Caco-2 (cell line): ENCODE results near the gene TRMT2A. TPM values are rescaled to one million over a fixed set of nuclear protein-coding genes. Genes with fewer than 3 reads are reported as not detected.

Source experiments
- BruUV-seq: library from RNA; stranded (reverse); fragments of 400-500 nt; replicated peaks from 2 replicates; lab custom pipeline; 2021; lab: Mats Ljungman, UMichigan
- CTCF ChIA-PET: fragments of 300-600 bp; sonication (Branson Sonifier 250); formaldehyde crosslinking; loops from one replicate; lab custom pipeline; 2022; ENCODE audit warnings: antibody characterized with exemption; lab: Charles Lee
- POLR2A ChIA-PET: fragments of 300-600 bp; sonication (Branson Sonifier 250); formaldehyde crosslinking; loops from one replicate; lab custom pipeline; 2022; ENCODE audit warnings: antibody characterized with exemption; lab: Charles Lee
- DNase-seq, 2 experiments: peaks; one replicate each; pipeline versions ENCODE4 v3.0.0 to v3.0.0-alpha.2; 2020 to 2022
- H3K27me3 ChIP-seq: replicated peaks from 2 replicates; pipeline ENCODE4 v1.6.0; 2011; ENCODE audit warnings: low read length; ENCODE audit not compliant: control insufficient read depth, insufficient read depth
- H3K36me3 ChIP-seq: 2 replicates; pipeline ENCODE4 v1.5.1; 2011; ENCODE audit warnings: low read length; ENCODE audit not compliant: control insufficient read depth, insufficient read depth
- H3K4me1 ChIP-seq: fragments of 250-450 bp; sonication (Bioruptor Pico); 2 replicates; pipeline ENCODE4 v1.5.1; 2020; ENCODE audit warnings: mild to moderate bottlenecking
- H3K4me3 ChIP-seq: 2 replicates; pipeline ENCODE4 v1.5.1; 2011; ENCODE audit warnings: low read depth, mild to moderate bottlenecking, control low read depth, low read length
- H3K9me3 ChIP-seq: fragments of 250-450 bp; sonication (Bioruptor Pico); 2 replicates; pipeline ENCODE4 v1.5.1; 2020; ENCODE audit warnings: mild to moderate bottlenecking, moderate library complexity
- H3K27ac Mint-ChIP-seq: one replicate; pipeline ENCODE4 v1.8.0; 2022; ENCODE audit warnings: mixed read lengths; ENCODE audit not compliant: unreplicated experiment
- H3K27me3 Mint-ChIP-seq: one replicate; pipeline ENCODE4 v1.8.0; 2022; ENCODE audit warnings: mixed read lengths; ENCODE audit not compliant: insufficient read depth, unreplicated experiment
- H3K36me3 Mint-ChIP-seq: one replicate; pipeline ENCODE4 v1.8.0; 2022; ENCODE audit warnings: mild to moderate bottlenecking, mixed read lengths; ENCODE audit not compliant: insufficient read depth, unreplicated experiment
- H3K4me1 Mint-ChIP-seq: one replicate; pipeline ENCODE4 v1.8.0; 2022; ENCODE audit warnings: low read depth, mixed read lengths; ENCODE audit not compliant: unreplicated experiment
- H3K4me3 Mint-ChIP-seq: one replicate; pipeline ENCODE4 v1.8.0; 2022; ENCODE audit warnings: mild to moderate bottlenecking, moderate library complexity, mixed read lengths; ENCODE audit not compliant: unreplicated experiment
- H3K9me3 Mint-ChIP-seq: one replicate; pipeline ENCODE4 v1.8.0; 2022; ENCODE audit warnings: mixed read lengths; ENCODE audit not compliant: unreplicated experiment
- CTCF ChIP-seq, 2 experiments: fragments of 200-600 bp in 1 of 2; IDR thresholded peaks; 1 replicate in 1 of 2; 2 replicates in 1 of 2; pipeline versions ENCODE4 v1.5.1 to v1.8.0; 2011 to 2022; ENCODE audit warnings: antibody characterized with exemption in 1 of 2, control low read depth in 1 of 2, inconsistent platforms in 1 of 2, low read depth in 1 of 2, low read length in 1 of 2, mild to moderate bottlenecking in 1 of 2, moderate library complexity in 1 of 2; ENCODE audit not compliant: insufficient read depth in 1 of 2, severe bottlenecking in 1 of 2, unreplicated experiment in 1 of 2
- intact Hi-C: fragments of 100-400 bp; cut with micrococcal nuclease; formaldehyde crosslinking; loops from one replicate; pipeline ENCODE4 v1.10.0; 2022; ENCODE audit not compliant: unreplicated experiment
- total RNA-seq: library from RNA; stranded (reverse); gene quantifications from 2 replicates; pipeline ENCODE4 v1.2.3, GENCODE V29; 2022

TRMT2A gene
- total RNA-seq, 1 experiment from 2014 or later = 41.1 TPM

- peaks cover 31% of the 10 kb centered on the region for H3K36me3 Mint-ChIP-seq
- POLR2A ChIA-PET = interaction anchor here (0.9 to 1.0 kb wide), 3 partner anchors 11 to 59 kb away, joined by 4 to 5 read pairs (median 5); partner anchors contain the start of gene TANGO2
- no peaks in the 10 kb centered on the region for H3K27me3 Mint-ChIP-seq
- no peaks in the 10 kb centered on the region for H3K9me3 Mint-ChIP-seq
- H3K9me3 ChIP-seq = no peaks in the 10 kb centered on the region
- peak within 1 kb of the TSS; percentile 92 for H3K27ac Mint-ChIP-seq
- no peaks in the 10 kb centered on the region for H3K27me3 ChIP-seq
- intact Hi-C loops = loop anchor here (1.0 to 5.0 kb wide), 3 partner anchors 37 to 117 kb away; partner anchors contain the start of genes ARVCF and TRMT2A
- H3K4me1 Mint-ChIP-seq = peaks cover 22% of the 10 kb centered on the region
- peak; percentile 94 to 97 for DNase-seq
- no TSS peak for BruUV-seq
- CTCF ChIA-PET = interaction anchor here (0.6 kb wide), 1 partner anchor 113 kb away, joined by 6 read pairs; no protein-coding TSS in a partner anchor
- H3K36me3 ChIP-seq = no peaks in the 10 kb centered on the region
- peak within 1 kb of the TSS; percentile 62 for H3K4me3 ChIP-seq
- H3K4me3 Mint-ChIP-seq = peak within 1 kb of the TSS; percentile 79
- peaks cover 23% of the 10 kb centered on the region for H3K4me1 ChIP-seq
- TF ChIP-seq CTCF (IDR thresholded peaks at IDR 0.05; ENCODE audit: insufficient read depth in 1 of 2, low read depth in 1 of 2, low read length in 1 of 2, severe bottlenecking in 1 of 2, unreplicated experiment in 1 of 2) = no peak
These were observed 37.1 kb downstream of the TRMT2A start, which contains the start of gene DGCR8 for GRCh38 chr22:20079745-20080444. TSS of gene DGCR8 (plus strand) at chr22:20080241. CDS start at chr22:20085964, 5,723 bp downstream.

GRCh38 chr22:20076627-20077172, 40.3 kb downstream of the TRMT2A start:
- no peaks in the 10 kb centered on the region for H3K9me3 ChIP-seq
- Mint-ChIP-seq H3K27ac (no peak overlapping the region), H3K4me3 (no peak overlapping the region), H3K4me1 (peaks cover 5% of the 10 kb centered on the region), H3K27me3 (no peaks in the 10 kb centered on the region), H3K36me3 (peaks cover 13% of the 10 kb centered on the region), H3K9me3 (no peaks in the 10 kb centered on the region)
- ChIA-PET POLR2A (no interaction called here), CTCF (interaction anchor here (0.6 kb wide), 1 partner anchor 121 kb away, joined by 3 read pairs; no protein-coding TSS in a partner anchor)
- TF ChIP-seq CTCF (IDR thresholded peaks at IDR 0.05; ENCODE audit: insufficient read depth in 1 of 2, low read depth in 1 of 2, low read length in 1 of 2, severe bottlenecking in 1 of 2, unreplicated experiment in 1 of 2) = peak in 1 of 2 experiments; percentile 1
- H3K4me1 ChIP-seq = peaks cover 7% of the 10 kb centered on the region
- no peaks in the 10 kb centered on the region for H3K27me3 ChIP-seq
- BruUV-seq = no TSS peak
- H3K36me3 ChIP-seq = no peaks in the 10 kb centered on the region
- no peak overlapping the region for H3K4me3 ChIP-seq
- DNase-seq = peak in 1 of 2 experiments; percentile 13
- intact Hi-C loops = no loop called here

- POLR2A ChIA-PET = no interaction called here
- no peak for TF ChIP-seq CTCF (IDR thresholded peaks at IDR 0.05; ENCODE audit: insufficient read depth in 1 of 2, low read depth in 1 of 2, low read length in 1 of 2, severe bottlenecking in 1 of 2, unreplicated experiment in 1 of 2)
- CTCF ChIA-PET = no interaction called here
These were observed 45.5 kb downstream of the TRMT2A start for GRCh38 chr22:20071524-20071972.

More at GRCh38 chr22:20071524-20071972, 45.5 kb downstream of the TRMT2A start:
- BruUV-seq = no TSS peak
- Mint-ChIP-seq H3K36me3 (no peaks in the 10 kb centered on the region), H3K27ac (no peak overlapping the region), H3K4me1 (no peaks in the 10 kb centered on the region), H3K27me3 (no peaks in the 10 kb centered on the region), H3K4me3 (no peak overlapping the region), H3K9me3 (no peaks in the 10 kb centered on the region)
- Histone ChIP-seq H3K27me3 (no peaks in the 10 kb centered on the region), H3K4me1 (no peaks in the 10 kb centered on the region), H3K9me3 (no peaks in the 10 kb centered on the region), H3K36me3 (no peaks in the 10 kb centered on the region), H3K4me3 (no peak overlapping the region)
- no peak for DNase-seq
- intact Hi-C loops = no loop called here
